ENCODE results near the gene APBA3.

- TF ChIP-seq CTCF (IDR thresholded peaks at IDR 0.05) = no peak
- no peak for TF ChIP-seq POLR2A (IDR thresholded peaks at IDR 0.05)
Observed at GRCh38 chr19:3774621-3775373, 13.3 kb upstream of the APBA3 start.

Data from Peyer's patch (tissue), 4 donors.